GM12878 (cell line): Measurements from ENCODE around the gene OR5AR1.

Experiments
- CBFB ChIP-seq: IDR thresholded peaks from 2 replicates; pipeline ENCODE4 v1.6.1; 2016; ENCODE audit warnings: antibody characterized with exemption, low read depth
- MYC ChIP-seq: IDR thresholded peaks from 2 replicates; pipeline ENCODE4 v1.6.1; 2011; ENCODE audit warnings: mild to moderate bottlenecking, low read length, moderate library complexity, inconsistent platforms; ENCODE audit not compliant: insufficient read depth, insufficient replicate concordance, insufficient read length, severe bottlenecking
- SP1 ChIP-seq: IDR thresholded peaks from one replicate; pipeline ENCODE4 v1.6.1; 2011; ENCODE audit warnings: low read depth, low read length
- TF ChIP-seq, protein P1 (sequence below), 3 experiments: IDR thresholded peaks in 2 of 3; conservative IDR thresholded peaks in 1 of 3; 2 replicates each; pipeline ENCODE4 v1.5.1; 2011; ENCODE audit warnings: low read depth in 3 of 3, low read length in 3 of 3, mild to moderate bottlenecking in 3 of 3, control low read depth in 2 of 3, moderate library complexity in 2 of 3, inconsistent platforms in 1 of 3, mixed read lengths in 1 of 3; ENCODE audit not compliant: control insufficient read depth in 2 of 3, insufficient read depth in 1 of 3; ENCODE audit errors: extremely low read depth in 1 of 3

DNA sequence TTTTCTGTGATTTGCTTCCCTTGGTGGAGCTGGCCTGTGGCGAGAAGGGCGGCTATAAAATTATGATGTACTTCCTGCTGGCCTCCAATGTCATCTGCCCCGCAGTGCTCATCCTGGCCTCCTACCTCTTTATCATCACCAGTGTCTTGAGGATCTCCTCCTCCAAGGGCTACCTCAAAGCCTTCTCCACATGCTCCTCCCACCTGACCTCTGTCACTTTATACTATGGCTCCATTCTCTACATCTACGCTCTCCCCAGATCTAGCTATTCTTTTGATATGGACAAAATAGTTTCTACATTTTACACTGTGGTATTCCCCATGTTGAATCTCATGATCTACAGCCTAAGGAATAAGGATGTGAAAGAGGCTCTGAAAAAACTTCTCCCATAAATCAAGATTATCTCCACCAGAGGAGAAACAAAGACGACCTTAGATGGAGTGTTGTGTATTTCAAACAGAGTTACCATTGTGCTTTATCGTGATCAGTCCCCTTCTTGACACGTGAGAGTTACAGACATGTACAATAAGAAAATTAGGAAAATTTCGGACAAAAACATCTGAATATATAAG, 37.5 kb downstream of the OR5AR1 start:
- no peak for TF ChIP-seq SP1
- TF ChIP-seq, protein P1, sequence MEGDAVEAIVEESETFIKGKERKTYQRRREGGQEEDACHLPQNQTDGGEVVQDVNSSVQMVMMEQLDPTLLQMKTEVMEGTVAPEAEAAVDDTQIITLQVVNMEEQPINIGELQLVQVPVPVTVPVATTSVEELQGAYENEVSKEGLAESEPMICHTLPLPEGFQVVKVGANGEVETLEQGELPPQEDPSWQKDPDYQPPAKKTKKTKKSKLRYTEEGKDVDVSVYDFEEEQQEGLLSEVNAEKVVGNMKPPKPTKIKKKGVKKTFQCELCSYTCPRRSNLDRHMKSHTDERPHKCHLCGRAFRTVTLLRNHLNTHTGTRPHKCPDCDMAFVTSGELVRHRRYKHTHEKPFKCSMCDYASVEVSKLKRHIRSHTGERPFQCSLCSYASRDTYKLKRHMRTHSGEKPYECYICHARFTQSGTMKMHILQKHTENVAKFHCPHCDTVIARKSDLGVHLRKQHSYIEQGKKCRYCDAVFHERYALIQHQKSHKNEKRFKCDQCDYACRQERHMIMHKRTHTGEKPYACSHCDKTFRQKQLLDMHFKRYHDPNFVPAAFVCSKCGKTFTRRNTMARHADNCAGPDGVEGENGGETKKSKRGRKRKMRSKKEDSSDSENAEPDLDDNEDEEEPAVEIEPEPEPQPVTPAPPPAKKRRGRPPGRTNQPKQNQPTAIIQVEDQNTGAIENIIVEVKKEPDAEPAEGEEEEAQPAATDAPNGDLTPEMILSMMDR (IDR thresholded peaks at IDR 0.05 in 2 of 3, conservative IDR thresholded peaks at IDR 0.05 in 1 of 3; ENCODE audit: control insufficient read depth in 2 of 3, extremely low read depth in 1 of 3, insufficient read depth in 1 of 3, low read depth in 3 of 3, low read length in 3 of 3) = no peak
- no peak for TF ChIP-seq CBFB
- TF ChIP-seq MYC = no peak
